ENCODE measurements around the gene RBM39.
"Not testable (repeated sequence)": the region's sequence is repeated elsewhere in the genome, so short reads cannot be mapped to it uniquely, and the experiment has no call there.

The RBM39 gene

GRCh38 chr20:35741892-35742740 lies at the start of gene RBM39:
RBM39 (minus strand) TSS chr20:35742260; CDS start chr20:35740874, 1,386 bp downstream.
- peak; percentile 98 to 99 for DNase-seq

- DNase-seq = no peak
These were observed 49.8 kb upstream of the RBM39 start for GRCh38 chr20:35791821-35792220.

GRCh38 chr20:35791097-35791496 lies 49.0 kb upstream of the RBM39 start:
- no peak for DNase-seq

- no peak for DNase-seq
These were observed 46.7 kb upstream of the RBM39 start for GRCh38 chr20:35788796-35789195.

- DNase-seq = not testable (repeated sequence)
These were observed 43.5 kb upstream of the RBM39 start for GRCh38 chr20:35785541-35785940.

- DNase-seq = not testable (repeated sequence)
These were observed 41.8 kb upstream of the RBM39 start for GRCh38 chr20:35783811-35784210.

GRCh38 chr20:35776513-35777101 lies 34.5 kb upstream of the RBM39 start:
- no peak for DNase-seq

- DNase-seq = no peak
These were observed 32.3 kb upstream of the RBM39 start for GRCh38 chr20:35774391-35774790.

GRCh38 chr20:35773154-35773751 lies 31.2 kb upstream of the RBM39 start:
- peak; percentile 18 to 32 for DNase-seq

- no peak for DNase-seq
These were observed 30.6 kb upstream of the RBM39 start for GRCh38 chr20:35772563-35773058.

- peak; percentile 100 for DNase-seq
These were observed 29.9 kb upstream of the RBM39 start, which contains the start of gene PHF20 for GRCh38 chr20:35771689-35772562. PHF20 (plus strand) TSS chr20:35772015; CDS start chr20:35801523, 29,508 bp downstream.

- DNase-seq = no peak
These were observed 29.3 kb upstream of the RBM39 start for GRCh38 chr20:35771367-35771688.

GRCh38 chr20:35768731-35769664 lies 26.9 kb upstream of the RBM39 start:
- peak; percentile 50 to 54 for DNase-seq

- peak; percentile 46 to 59 for DNase-seq
These were observed 25.8 kb upstream of the RBM39 start for GRCh38 chr20:35767683-35768481.

- DNase-seq = no peak
These were observed 24.8 kb upstream of the RBM39 start for GRCh38 chr20:35766843-35767242.

GRCh38 chr20:35764936-35765335 lies 22.9 kb upstream of the RBM39 start:
- not testable (repeated sequence) for DNase-seq

- no peak for DNase-seq
These were observed 20.4 kb upstream of the RBM39 start for GRCh38 chr20:35762461-35762860.

- DNase-seq = not testable (repeated sequence)
These were observed 19.5 kb upstream of the RBM39 start for GRCh38 chr20:35761548-35761947.

- no peak for DNase-seq
These were observed 15.1 kb upstream of the RBM39 start for GRCh38 chr20:35757098-35757705.

GRCh38 chr20:35756404-35756803 lies 14.3 kb upstream of the RBM39 start:
- no peak for DNase-seq
